ENCODE data around the gene MYH15. TPM values are rescaled to one million over a fixed set of nuclear protein-coding genes. Genes with fewer than 3 reads are reported as not detected.

MYH15 gene
- total and polyA plus RNA-seq, 5 donors: 0.22 to 0.54 (median 0.29) TPM

DNA sequence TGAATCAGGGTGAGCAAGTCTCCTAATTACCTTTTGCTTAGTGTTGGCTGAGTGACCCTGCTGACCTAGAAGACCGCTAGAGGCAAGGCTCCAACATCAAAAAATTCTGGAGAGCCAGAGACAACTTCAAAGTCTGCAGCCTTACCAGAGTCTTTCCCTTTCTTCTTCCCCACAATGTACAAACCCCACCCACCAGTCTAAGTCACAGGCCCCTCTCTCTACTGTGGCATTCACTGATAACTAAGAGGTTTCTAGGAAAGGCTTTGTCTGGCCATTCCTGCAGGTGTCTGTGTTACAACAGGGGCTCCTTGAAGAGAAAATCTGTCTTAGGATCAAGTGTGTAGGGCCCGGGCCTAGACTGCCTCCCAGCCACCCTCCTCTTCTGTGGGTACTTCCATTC lies 525 bp downstream of the MYH15 start:
- intact Hi-C loops (cut with DNase I): no loop called here
- Histone ChIP-seq H3K27ac (ENCODE audit: low read length) (no peak overlapping the region), H3K4me1 (ENCODE audit: control insufficient read depth, insufficient read depth, low read length) (no peaks in the 10 kb centered on the region), H3K9me3 (ENCODE audit: control insufficient read depth, low read length) (no peaks in the 10 kb centered on the region), H3K4me3 (ENCODE audit: low read length) (no peak overlapping the region), H3K27me3 (ENCODE audit: control insufficient read depth, insufficient read depth) (no peaks in the 10 kb centered on the region)
- 79% methylated on average over 2 of the region's 2 CpGs for WGBS
- DNase-seq: no peak
- no peak for ATAC-seq

DNA sequence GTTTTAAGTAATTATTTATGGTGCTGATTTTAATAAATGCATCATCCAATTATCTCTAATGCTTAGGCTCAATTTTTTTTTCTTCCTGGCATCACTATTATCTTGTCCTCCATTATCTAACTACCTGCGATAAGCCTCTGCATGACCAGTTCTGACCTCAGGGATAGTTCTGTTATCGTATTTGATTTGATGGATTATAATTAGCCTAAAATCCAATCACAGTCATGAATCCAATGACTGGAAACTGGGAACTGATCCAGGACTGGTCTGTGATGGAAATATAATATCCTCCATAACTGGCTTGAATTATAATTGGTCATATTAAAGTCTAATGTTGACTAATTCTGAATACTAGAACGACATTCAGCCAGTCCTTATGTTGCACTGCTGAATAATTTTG lies 1.1 kb downstream of the MYH15 start:
- Histone ChIP-seq H3K27ac (ENCODE audit: low read length) (no peak overlapping the region), H3K27me3 (ENCODE audit: control insufficient read depth, insufficient read depth) (no peaks in the 10 kb centered on the region), H3K4me1 (ENCODE audit: control insufficient read depth, insufficient read depth, low read length) (no peaks in the 10 kb centered on the region), H3K9me3 (ENCODE audit: control insufficient read depth, low read length) (no peaks in the 10 kb centered on the region), H3K4me3 (ENCODE audit: low read length) (no peak overlapping the region)
- DNase-seq: no peak
- intact Hi-C loops (cut with DNase I): no loop called here
- no peak for ATAC-seq
- 40% methylated on average over 3 of the region's 3 CpGs for WGBS

- DNase-seq (no peak), ATAC-seq (no peak)
- Histone ChIP-seq H3K27ac (ENCODE audit: low read length) (no peak overlapping the region), H3K4me3 (ENCODE audit: low read length) (no peak overlapping the region), H3K9me3 (ENCODE audit: control insufficient read depth, low read length) (no peaks in the 10 kb centered on the region), H3K27me3 (ENCODE audit: control insufficient read depth, insufficient read depth) (no peaks in the 10 kb centered on the region), H3K4me1 (ENCODE audit: control insufficient read depth, insufficient read depth, low read length) (no peaks in the 10 kb centered on the region)
- intact Hi-C loops (cut with DNase I): no loop called here
Measured at GRCh38 chr3:108507902-108508301, 2.5 kb downstream of the MYH15 start.

- no peaks in the 10 kb centered on the region for H3K9me3 ChIP-seq (ENCODE audit: control insufficient read depth, low read length)
- 75% methylated on average over 1 of the region's 1 CpG for WGBS
- DNase-seq (no peak), ATAC-seq (no peak)
- no peak overlapping the region for H3K27ac ChIP-seq (ENCODE audit: low read length)
- H3K27me3 ChIP-seq (ENCODE audit: control insufficient read depth, insufficient read depth): no peaks in the 10 kb centered on the region
- intact Hi-C loops (cut with DNase I): no loop called here
- no peaks in the 10 kb centered on the region for H3K4me1 ChIP-seq (ENCODE audit: control insufficient read depth, insufficient read depth, low read length)
- no peak overlapping the region for H3K4me3 ChIP-seq (ENCODE audit: low read length)
Measured at GRCh38 chr3:108505811-108506210, 4.6 kb downstream of the MYH15 start.

DNA sequence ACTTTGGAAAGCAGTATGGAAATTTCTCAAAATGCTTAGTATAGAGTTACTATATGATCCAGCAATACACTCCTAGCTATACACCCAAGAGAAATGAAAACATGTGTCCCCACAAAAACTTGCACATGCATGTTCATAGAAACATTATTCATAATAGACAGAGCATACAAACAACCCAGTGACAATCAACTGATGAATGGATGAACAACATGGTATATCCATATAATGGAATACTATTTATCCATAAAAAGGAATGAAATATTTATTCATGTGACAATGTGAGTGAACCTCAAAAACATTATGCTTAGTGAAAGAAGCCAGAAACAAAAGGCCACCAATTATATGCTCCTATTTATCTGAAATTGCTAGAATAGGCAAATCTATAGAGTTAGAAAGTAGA lies 6.7 kb downstream of the MYH15 start:
- H3K4me1 ChIP-seq (ENCODE audit: control insufficient read depth, insufficient read depth, low read length): no peaks in the 10 kb centered on the region
- DNase-seq (no peak), ATAC-seq (no peak)
- no peak overlapping the region for H3K27ac ChIP-seq (ENCODE audit: low read length)
- no peaks in the 10 kb centered on the region for H3K9me3 ChIP-seq (ENCODE audit: control insufficient read depth, low read length)
- no peaks in the 10 kb centered on the region for H3K27me3 ChIP-seq (ENCODE audit: control insufficient read depth, insufficient read depth)
- no peak overlapping the region for H3K4me3 ChIP-seq (ENCODE audit: low read length)
- intact Hi-C loops (cut with DNase I): no loop called here

DNA sequence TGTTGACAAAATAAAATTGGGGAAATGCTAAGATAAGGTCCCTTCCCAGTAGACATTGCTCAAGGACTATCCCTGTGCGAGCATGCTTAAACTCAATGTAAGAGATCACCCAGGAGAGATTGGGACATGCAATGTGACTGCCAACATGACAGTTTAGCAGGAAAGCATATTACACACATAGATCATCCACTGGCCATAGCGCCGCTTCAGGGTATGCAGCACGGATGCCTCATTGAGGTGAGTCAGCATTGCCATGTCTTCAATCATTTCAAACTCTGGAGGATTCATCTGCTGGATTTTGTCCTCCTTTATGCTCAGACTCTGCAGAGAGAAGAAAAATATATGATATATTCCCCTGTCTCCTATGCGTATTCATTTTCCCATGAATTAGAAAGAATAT lies 8.9 kb downstream of the MYH15 start:
- no peak for DNase-seq
- intact Hi-C loops (cut with DNase I): no loop called here
- ATAC-seq: no peak

DNA sequence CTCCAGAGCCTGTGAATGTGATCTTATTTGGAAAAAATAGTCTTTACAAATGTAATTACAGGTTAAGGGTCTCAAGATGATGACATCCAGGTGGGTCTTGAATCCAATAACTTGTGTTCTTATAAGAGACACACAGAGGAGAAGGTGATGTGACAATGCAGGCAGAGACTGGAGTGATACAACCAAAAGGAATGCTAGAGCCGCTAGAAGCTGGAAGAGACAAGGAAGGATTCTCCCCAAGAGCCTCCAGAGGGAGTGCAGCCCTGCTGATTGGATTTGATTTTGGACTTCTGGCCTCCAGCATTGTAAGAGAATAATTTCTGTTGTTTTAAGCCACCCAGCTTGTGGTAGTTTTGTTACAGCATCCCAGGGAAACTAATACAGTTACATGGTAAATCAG lies 9.7 kb downstream of the MYH15 start:
- H3K27me3 ChIP-seq (ENCODE audit: control insufficient read depth, insufficient read depth): no peaks in the 10 kb centered on the region
- DNase-seq (no peak), ATAC-seq (no peak)
- no peak overlapping the region for H3K4me3 ChIP-seq (ENCODE audit: low read length)
- intact Hi-C loops (cut with DNase I): no loop called here
- WGBS: 90% methylated on average over 1 of the region's 1 CpG
- no peaks in the 10 kb centered on the region for H3K9me3 ChIP-seq (ENCODE audit: control insufficient read depth, low read length)
- H3K27ac ChIP-seq (ENCODE audit: low read length): no peak overlapping the region
- no peaks in the 10 kb centered on the region for H3K4me1 ChIP-seq (ENCODE audit: control insufficient read depth, insufficient read depth, low read length)

More for the DNA sequence above, 8.9 kb downstream of the MYH15 start:
- Histone ChIP-seq H3K27me3 (ENCODE audit: control insufficient read depth, insufficient read depth) (no peaks in the 10 kb centered on the region), H3K27ac (ENCODE audit: low read length) (no peak overlapping the region), H3K9me3 (ENCODE audit: control insufficient read depth, low read length) (no peaks in the 10 kb centered on the region), H3K4me1 (ENCODE audit: control insufficient read depth, insufficient read depth, low read length) (no peaks in the 10 kb centered on the region), H3K4me3 (ENCODE audit: low read length) (no peak overlapping the region)
- 95% methylated on average over 5 of the region's 5 CpGs for WGBS

- DNase-seq (no peak), ATAC-seq (no peak)
- Histone ChIP-seq H3K27me3 (ENCODE audit: control insufficient read depth, insufficient read depth) (no peaks in the 10 kb centered on the region), H3K4me3 (ENCODE audit: low read length) (no peak overlapping the region), H3K27ac (ENCODE audit: low read length) (no peak overlapping the region), H3K9me3 (ENCODE audit: control insufficient read depth, low read length) (no peaks in the 10 kb centered on the region), H3K4me1 (ENCODE audit: control insufficient read depth, insufficient read depth, low read length) (no peaks in the 10 kb centered on the region)
- intact Hi-C loops (cut with DNase I): no loop called here
- 99% methylated on average over 1 of the region's 1 CpG for WGBS
Measured at GRCh38 chr3:108497271-108497670, 13.1 kb downstream of the MYH15 start.

DNA sequence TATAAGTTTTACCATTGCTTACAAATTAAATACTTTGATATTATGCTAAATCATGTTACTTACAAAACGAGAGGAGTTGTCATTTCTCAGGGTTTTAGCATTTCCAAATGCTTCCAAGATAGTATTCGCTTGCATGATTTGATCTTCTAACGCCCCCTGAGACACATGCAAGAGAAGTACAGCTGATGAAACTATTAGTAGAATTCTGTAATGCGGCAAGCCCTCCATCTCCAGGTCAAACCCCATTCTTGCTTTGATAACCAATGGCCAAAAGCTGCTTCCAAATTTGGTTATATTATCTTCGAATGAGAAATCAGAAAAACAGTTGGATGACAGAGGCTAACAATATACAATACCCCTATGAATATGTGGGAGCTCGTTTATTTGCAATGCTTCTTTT lies 14.7 kb downstream of the MYH15 start:
- Histone ChIP-seq H3K4me1 (ENCODE audit: control insufficient read depth, insufficient read depth, low read length) (no peaks in the 10 kb centered on the region), H3K27me3 (ENCODE audit: control insufficient read depth, insufficient read depth) (no peaks in the 10 kb centered on the region), H3K4me3 (ENCODE audit: low read length) (no peak overlapping the region), H3K27ac (ENCODE audit: low read length) (no peak overlapping the region), H3K9me3 (ENCODE audit: control insufficient read depth, low read length) (no peaks in the 10 kb centered on the region)
- ATAC-seq (no peak), DNase-seq (no peak)
- WGBS: 54% methylated on average over 6 of the region's 6 CpGs
- intact Hi-C loops (cut with DNase I): no loop called here

DNA sequence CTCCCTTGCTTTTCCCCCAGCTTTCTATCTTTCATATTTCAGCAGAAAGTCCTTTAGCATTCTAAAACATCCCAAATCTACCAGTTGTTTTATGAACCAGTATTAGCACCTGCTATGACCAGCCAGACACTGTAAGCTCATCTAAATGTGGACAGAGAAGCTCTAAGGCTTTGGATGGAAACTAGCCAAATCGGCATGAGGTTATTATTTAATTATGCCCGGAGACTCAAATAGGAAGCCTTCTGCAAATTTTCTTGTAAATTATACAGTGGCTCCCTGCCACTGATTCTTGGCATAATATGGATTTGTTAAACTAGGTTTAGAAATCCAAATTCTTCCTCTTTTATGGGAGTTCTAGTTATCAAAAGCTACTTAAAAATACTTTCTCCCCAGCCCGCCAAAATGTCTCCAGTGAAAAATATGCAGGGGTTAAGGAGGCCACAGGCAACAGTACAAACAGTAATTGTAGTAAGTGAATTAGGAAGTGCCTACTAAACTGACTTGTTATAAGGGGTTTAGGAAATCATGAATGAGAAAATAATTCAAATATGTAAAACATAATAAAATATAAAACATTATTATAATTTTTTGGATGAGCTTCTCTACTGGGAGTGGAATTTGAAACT lies 15.4 kb downstream of the MYH15 start:
- H3K9me3 ChIP-seq (ENCODE audit: control insufficient read depth, low read length): no peaks in the 10 kb centered on the region
- WGBS: 31% methylated on average over 3 of the region's 3 CpGs
- DNase-seq: no peak
- ATAC-seq: peak in 1 of 2 donors; percentile 55
- H3K27ac ChIP-seq (ENCODE audit: low read length): no peak overlapping the region
- H3K27me3 ChIP-seq (ENCODE audit: control insufficient read depth, insufficient read depth): no peaks in the 10 kb centered on the region
- no peak overlapping the region for H3K4me3 ChIP-seq (ENCODE audit: low read length)
- intact Hi-C loops (cut with DNase I): no loop called here
- no peaks in the 10 kb centered on the region for H3K4me1 ChIP-seq (ENCODE audit: control insufficient read depth, insufficient read depth, low read length)

- Histone ChIP-seq H3K4me1 (ENCODE audit: control insufficient read depth, insufficient read depth, low read length) (no peaks in the 10 kb centered on the region), H3K4me3 (ENCODE audit: low read length) (no peak overlapping the region), H3K9me3 (ENCODE audit: control insufficient read depth, low read length) (no peaks in the 10 kb centered on the region), H3K27me3 (ENCODE audit: control insufficient read depth, insufficient read depth) (no peaks in the 10 kb centered on the region), H3K27ac (ENCODE audit: low read length) (no peak overlapping the region)
- peak; percentile 21 to 53 for ATAC-seq
- intact Hi-C loops (cut with DNase I): no loop called here
- DNase-seq: peak in 1 of 3 donors; percentile 47
- 67% methylated on average over 2 of the region's 2 CpGs for WGBS
Measured at GRCh38 chr3:108493862-108494261, 16.5 kb downstream of the MYH15 start.

DNA sequence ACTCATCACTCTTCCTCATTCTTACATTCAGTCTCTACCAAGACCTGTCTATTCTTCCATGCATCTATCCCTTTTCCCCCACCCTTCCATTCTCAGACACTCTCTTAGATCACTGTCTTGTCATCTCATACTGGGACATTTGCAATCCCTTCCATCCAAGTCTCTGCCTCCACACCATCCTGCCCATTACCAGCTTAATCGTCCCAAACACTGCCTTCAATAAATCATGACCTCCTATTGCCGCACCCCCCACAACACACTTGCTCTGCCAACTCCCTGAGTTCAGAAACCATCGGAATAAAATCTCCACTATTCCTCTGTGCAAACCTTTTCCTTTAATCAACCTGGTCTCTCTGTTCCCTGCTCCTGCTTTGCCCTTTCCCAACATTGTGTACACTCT lies 18.9 kb downstream of the MYH15 start:
- no peaks in the 10 kb centered on the region for H3K4me1 ChIP-seq (ENCODE audit: control insufficient read depth, insufficient read depth, low read length)
- H3K27ac ChIP-seq (ENCODE audit: low read length): no peak overlapping the region
- no peaks in the 10 kb centered on the region for H3K9me3 ChIP-seq (ENCODE audit: control insufficient read depth, low read length)
- intact Hi-C loops (cut with DNase I): loop anchor here in 1 of 4 donors (2.0 kb wide), 1 partner anchor 61 kb away; no protein-coding TSS in a partner anchor
- ATAC-seq: no peak
- DNase-seq: no peak
- WGBS: 92% methylated on average over 3 of the region's 3 CpGs
- no peaks in the 10 kb centered on the region for H3K27me3 ChIP-seq (ENCODE audit: control insufficient read depth, insufficient read depth)
- H3K4me3 ChIP-seq (ENCODE audit: low read length): no peak overlapping the region
